AG10803 (cell line): ENCODE data around the gene UTP11.

ENCODE experiments used
- DNase-seq: peaks from one replicate; pipeline ENCODE4 v3.0.0; 2010; ENCODE audit warnings: low read depth
- H3K4me3 ChIP-seq: 2 replicates; pipeline ENCODE4 v1.5.1; 2011; ENCODE audit warnings: mild to moderate bottlenecking, low read length, control low read depth
- CTCF ChIP-seq: conservative IDR thresholded peaks from 2 replicates; pipeline ENCODE4 v1.5.1; 2011; ENCODE audit warnings: mild to moderate bottlenecking, low read length, control low read depth, inconsistent platforms

The UTP11 gene

GRCh38 chr1:38039331-38040088, 27.0 kb downstream of the UTP11 start:
- no peak for DNase-seq
- H3K4me3 ChIP-seq: no peak overlapping the region
- no peak for TF ChIP-seq CTCF

- no peak for TF ChIP-seq CTCF
- no peak overlapping the region for H3K4me3 ChIP-seq
- no peak for DNase-seq
Measured at GRCh38 chr1:38041936-38042834, 29.7 kb downstream of the UTP11 start.

- H3K4me3 ChIP-seq: no peak overlapping the region
- DNase-seq: no peak
- TF ChIP-seq CTCF: no peak
Measured at GRCh38 chr1:38043036-38043747, 30.7 kb downstream of the UTP11 start.

- DNase-seq: no peak
- no peak for TF ChIP-seq CTCF
- H3K4me3 ChIP-seq: peak overlapping the region; percentile 41
Measured at GRCh38 chr1:38044221-38045215, 32.0 kb downstream of the UTP11 start.

- no peak for DNase-seq
- no peak overlapping the region for H3K4me3 ChIP-seq
- no peak for TF ChIP-seq CTCF
Measured at GRCh38 chr1:38045401-38046332, 33.1 kb downstream of the UTP11 start.
